Stimulated activated CD8-positive, alpha-beta memory T cell treated with anti-CD3 and anti-CD28 coated beads, Interleukin-2, amount 100 ng/mL, for 1 hour (primary cell): ENCODE measurements around the gene TJP3.

Experiments used
- DNase-seq, 2 donors: peaks; one replicate each; pipeline ENCODE4 v3.0.0-alpha.2; 2020; ENCODE audit warnings: low read depth in 2 of 2

TJP3 gene

GRCh38 chr19:3784607-3785450, 76.6 kb downstream of the TJP3 start:
- DNase-seq: no peak

GRCh38 chr19:3785451-3785937, 77.3 kb downstream of the TJP3 start:
- DNase-seq: no peak

GRCh38 chr19:3785938-3786824, 78.0 kb downstream of the TJP3 start, which contains the start of gene MATK:
Gene MATK (minus strand): TSS chr19:3786381. CDS start chr19:3785135, 1,246 bp downstream.
- DNase-seq: no peak

- DNase-seq: peak; percentile 10 to 20
These were observed 81.0 kb downstream of the TJP3 start for GRCh38 chr19:3788996-3789778.

GRCh38 chr19:3790209-3790734, 82.1 kb downstream of the TJP3 start:
- no peak for DNase-seq

- no peak for DNase-seq
These were observed 82.8 kb downstream of the TJP3 start for GRCh38 chr19:3790941-3791340.

- no peak for DNase-seq
These were observed 83.9 kb downstream of the TJP3 start for GRCh38 chr19:3792114-3792513.

- no peak for DNase-seq
These were observed 85.6 kb downstream of the TJP3 start for GRCh38 chr19:3793799-3794198.

GRCh38 chr19:3796358-3796757, 88.2 kb downstream of the TJP3 start:
- DNase-seq: no peak

- no peak for DNase-seq
These were observed 90.0 kb downstream of the TJP3 start for GRCh38 chr19:3798137-3798536.
